GM21825 (cell line): ENCODE results near the gene MYO15B.
"Not testable (repeated sequence)": the region's sequence is repeated elsewhere in the genome, so short reads cannot be mapped to it uniquely, and the experiment has no call there.

Experiments used
- ATAC-seq: cut with Tn5 transposase; IDR thresholded peaks from one replicate; pipeline ENCODE4 v1.9.1; 2021; ENCODE audit warnings: mild to moderate bottlenecking, moderate library complexity; ENCODE audit not compliant: unreplicated experiment

Gene MYO15B

DNA sequence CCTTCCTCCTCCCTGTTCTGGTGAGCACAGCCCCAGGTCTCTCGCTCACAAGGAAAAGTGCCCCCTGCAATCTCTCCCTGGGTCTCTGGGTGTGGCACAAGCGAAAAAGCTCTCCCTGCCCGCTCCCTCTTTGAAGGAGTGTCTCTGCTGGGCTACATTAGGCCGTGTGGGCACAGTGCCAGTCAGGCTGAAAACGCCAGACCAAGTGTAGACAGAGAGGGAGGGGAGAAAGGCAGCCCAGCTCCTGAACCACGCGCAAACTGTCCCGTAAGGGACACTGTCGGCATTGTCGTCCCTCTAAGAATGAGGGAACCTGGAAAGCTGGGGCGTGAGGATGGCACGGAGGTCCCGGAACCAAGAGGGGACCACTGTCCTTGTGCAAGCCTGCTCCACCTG is 49.5 kb downstream of the MYO15B start:
- ATAC-seq, result no peak

DNA sequence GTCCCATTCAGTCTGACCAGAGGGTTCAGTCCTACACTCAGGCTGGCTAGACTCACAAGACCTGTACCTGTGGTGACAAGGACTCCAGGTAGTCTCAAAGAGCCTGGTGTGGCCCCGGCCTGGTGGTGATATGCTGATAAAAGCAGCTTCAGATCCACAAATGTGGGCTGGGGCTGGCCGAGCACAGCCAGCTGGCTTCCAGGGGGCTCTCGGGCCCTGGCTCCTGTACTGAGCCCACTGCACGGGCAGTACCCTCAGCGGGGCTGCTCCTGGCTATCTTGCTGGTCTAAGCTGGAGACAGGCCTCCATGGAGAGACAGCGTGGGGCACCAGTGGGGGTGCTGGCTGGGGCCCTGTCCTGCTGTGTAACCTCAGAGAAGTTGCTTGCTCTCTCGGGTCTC is 50.0 kb downstream of the MYO15B start:
- ATAC-seq, result no peak

DNA sequence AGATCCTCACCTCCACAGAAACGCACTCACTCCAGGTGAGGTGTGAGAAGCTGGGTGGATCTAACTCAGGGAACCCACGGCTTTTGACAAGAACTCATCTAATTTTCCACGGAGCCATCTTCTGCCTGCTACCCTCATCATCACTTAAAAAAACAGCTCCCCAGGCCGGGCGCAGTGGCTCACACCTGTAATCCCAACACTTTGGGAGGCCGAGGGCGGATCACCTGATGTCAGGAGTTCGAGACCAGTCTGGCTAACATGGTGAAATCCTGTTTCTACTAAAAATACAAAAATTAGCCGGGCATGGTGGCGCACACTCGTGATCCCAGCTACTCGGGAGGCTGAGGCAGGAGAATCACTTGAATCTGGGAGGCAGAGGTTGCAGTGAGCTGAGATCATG is 50.4 kb downstream of the MYO15B start:
- ATAC-seq, result not testable (repeated sequence)

DNA sequence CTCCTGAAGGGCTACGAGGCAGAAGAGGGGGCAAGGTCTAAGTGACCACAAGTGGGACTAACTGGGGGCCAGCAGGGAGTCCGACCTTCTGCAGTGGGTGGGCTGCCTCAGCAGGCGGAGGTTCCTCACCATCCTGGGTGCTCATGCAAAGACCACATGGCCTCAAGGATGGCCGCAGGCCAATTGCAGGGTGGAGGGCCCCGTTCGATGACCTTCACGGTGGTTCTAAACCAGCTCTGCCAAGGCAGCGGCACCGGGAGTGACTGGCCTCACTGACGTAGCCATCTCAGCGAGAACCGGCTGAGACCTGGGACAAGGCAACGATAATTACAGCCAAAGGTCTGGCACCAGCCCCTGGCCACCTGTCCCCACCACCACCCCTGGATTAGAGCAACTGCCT is 51.3 kb downstream of the MYO15B start:
- ATAC-seq, result no peak

DNA sequence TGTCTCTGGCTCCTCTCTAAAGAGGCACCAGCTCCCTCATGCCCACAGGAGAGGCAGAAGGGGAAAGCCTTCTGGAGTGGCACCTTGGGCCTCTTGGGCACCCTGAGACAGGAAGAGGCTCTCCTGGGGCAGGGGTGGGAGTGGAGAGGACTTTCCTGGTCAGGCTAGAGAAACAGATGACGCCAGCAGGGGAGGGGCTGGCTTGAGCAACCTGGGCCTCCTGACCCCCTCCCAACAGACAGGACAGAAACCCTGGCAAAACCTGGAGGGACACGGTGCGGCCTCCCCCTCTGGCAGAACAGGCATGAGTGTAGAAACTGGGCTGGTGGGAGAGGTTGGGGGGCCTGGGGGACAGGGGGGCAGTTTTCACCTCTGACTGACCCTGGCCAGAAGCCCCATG is 51.7 kb downstream of the MYO15B start:
- no peak for ATAC-seq

DNA sequence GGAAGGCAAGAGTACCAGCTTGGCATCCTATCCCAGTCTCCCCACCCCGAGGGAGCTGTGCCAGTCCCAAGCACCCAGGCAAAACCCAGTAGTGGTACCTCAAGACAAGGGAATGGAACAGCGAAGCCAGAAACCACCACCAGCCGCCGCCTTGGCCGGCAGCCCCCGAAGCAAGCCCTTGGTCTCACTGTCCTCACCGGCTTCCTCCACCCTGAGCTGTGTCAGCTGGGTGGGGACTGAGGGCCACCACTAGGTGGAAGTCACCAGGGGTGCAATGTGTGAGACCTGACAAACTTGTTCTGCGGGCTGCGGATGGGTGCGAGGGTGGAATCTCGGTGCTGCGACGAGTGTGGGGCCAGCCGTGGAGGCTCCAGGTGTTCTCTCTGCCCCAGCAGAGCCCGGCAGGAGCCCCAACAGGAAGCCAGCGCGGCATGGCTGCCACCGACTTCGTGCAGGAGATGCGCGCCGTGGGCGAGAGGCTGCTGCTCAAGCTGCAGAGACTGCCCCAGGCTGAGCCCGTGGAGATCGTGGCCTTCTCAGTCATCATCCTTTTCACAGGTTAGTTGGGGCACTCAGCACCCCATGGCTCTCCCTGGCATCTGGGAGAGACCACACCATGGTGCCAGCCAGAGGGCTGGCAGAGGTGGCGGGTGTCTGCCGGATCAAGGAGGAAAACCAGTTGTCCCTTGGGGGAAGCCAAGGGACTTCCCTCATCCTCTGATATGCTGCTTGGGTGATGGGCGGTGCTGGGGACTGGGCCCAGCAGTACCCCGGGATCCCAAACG is 52.4 kb downstream of the MYO15B start:
- ATAC-seq, result no peak

DNA sequence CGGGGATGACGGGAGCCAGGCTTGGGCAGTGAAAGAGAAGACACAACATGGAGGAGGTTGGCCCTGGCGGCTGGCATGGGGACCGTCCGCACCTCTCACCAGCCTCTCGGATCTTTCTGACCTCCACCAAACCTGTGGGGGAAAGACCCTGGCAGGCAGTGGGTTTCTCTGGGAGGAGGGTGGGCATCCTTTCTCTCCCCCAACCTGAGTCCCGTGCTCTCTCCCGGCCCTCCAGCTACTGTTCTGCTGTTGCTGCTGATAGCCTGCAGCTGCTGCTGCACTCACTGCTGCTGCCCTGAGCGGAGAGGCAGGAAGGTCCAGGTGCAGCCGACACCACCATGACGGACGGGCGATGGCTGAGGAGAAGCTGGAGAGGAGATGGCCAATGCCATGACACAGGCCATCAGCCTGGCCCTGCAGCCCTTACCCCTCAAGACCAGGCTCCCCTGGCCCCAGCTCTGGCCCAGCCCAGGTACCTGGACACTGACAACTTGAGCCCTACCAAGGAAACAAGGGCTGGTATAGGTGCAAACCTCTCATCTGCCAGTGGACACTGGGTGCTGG is 53.0 kb downstream of the MYO15B start:
- ATAC-seq, result no peak

DNA sequence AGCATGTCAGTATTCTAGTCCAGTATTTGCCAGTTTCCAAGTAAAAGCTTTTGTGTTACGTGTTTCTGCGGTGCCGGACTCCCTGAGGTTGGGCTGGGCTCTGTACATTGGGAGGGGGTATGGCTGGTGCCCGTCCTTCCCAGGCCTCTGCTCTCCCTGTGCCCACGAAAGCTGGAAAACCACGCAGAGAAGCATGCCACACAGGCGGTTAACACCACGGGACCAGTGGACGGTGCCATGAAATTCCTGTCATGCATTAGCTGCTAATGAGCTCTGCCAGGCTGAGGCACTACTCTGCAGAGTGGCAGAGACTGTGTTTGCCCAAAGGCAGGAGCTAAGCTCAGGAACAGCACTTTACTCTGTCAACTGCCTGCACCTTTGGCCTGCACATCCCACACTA is 53.7 kb downstream of the MYO15B start:
- ATAC-seq, result no peak

DNA sequence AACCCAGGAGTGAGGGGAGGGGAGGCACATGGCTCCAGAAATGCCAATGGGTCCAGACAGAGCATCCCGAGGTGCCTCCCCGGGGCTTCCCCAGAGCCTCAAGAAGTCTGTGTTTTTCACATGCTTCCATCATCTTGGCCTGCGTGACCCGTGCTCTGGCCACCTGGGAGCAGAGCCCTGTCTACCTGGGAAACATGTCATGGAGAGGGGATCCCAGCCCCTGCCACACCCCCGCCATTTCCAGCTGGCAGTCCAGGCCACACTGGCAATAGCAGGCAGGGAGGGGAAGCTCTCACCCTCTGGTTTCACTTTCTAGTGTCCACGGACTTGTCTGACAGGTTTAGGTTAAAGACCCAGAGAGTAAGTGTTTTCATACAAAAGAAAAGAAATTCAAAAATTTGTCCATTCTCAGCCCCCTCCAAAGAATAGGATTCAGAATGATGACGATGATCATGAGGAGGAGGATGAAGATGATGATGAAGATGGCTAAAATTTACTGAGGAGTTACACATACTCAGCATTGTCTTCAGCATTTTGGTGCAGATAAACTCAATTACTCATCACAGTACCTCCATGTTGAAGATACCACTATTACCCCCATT is 54.7 kb downstream of the MYO15B start:
- no peak for ATAC-seq

DNA sequence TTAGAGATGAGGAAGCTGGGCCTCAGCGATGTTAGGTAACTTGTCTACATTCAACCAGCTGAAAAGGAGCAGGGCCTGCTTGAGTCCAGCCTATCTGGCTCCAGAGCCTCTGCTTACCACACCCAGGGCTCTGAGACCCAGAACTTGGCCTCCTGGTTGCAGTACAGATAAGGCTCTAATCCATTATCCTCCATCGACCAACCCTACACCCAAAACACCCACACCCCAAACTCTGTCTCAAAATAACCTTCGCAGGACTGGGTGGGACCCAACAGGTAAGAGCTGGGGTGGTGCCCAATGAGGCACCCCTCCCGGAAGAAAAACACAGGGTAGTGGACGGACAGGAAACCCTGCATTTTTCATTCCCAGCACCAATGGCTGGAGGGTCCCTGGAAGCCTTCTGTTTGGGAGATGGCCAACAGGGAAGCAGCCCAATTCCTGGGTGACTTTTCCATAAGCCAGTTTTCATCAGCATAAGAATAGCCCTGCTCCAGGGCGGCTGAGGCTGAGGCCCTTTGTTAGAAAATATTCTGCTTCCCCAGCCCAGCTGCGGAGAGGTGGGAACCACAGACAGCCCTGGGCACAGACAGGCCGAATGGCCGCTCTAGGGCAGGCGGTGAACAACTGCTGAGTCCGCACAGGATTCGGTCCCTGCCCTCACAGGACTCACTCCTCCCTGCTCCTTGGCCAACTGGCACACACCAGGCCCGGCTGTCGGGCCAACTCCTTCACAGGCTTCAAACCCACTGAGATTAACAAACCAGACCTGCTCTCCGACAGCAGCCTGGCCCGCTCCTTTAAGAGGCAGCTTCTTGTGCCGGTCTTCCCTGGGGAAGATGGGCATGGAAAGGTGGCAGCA is 55.4 kb downstream of the MYO15B start:
- ATAC-seq, result no peak

DNA sequence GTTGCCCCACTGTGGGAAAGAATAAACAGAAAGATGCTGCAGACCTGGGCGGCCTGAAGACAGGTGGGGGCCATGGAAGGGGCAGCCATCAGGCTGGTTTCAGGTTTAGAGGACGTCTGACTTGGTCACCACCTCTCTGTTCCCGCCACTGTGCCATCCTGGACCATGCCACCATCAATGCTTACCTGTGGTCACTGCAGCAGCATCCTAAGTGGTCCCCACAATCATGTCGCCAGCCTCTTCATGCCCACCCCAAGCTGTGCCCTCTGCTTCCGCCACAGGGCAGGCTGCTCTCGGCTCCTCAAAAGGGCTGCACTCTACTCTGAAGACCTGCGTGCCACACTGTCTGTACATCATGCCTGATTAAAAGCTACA is 56.0 kb downstream of the MYO15B start:
- ATAC-seq, result no peak

DNA sequence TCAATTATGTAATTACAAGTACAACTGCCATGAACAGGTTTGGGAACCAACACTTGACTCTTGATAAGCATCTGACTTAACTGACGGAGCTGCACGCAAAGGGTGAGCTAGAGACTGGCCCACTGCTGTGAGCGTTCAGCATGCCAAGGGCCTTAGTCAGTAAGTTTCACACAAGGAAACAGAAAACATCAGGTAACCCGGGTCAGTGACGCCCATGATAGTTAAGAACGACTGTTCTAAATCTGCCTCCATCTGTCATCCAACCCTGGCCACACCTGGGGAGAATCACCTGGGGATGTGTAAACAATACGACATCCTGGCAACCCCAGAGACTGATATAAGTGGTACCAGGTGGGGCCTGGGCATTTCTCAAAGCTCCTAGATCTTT is 57.9 kb downstream of the MYO15B start:
- ATAC-seq, result no peak

DNA sequence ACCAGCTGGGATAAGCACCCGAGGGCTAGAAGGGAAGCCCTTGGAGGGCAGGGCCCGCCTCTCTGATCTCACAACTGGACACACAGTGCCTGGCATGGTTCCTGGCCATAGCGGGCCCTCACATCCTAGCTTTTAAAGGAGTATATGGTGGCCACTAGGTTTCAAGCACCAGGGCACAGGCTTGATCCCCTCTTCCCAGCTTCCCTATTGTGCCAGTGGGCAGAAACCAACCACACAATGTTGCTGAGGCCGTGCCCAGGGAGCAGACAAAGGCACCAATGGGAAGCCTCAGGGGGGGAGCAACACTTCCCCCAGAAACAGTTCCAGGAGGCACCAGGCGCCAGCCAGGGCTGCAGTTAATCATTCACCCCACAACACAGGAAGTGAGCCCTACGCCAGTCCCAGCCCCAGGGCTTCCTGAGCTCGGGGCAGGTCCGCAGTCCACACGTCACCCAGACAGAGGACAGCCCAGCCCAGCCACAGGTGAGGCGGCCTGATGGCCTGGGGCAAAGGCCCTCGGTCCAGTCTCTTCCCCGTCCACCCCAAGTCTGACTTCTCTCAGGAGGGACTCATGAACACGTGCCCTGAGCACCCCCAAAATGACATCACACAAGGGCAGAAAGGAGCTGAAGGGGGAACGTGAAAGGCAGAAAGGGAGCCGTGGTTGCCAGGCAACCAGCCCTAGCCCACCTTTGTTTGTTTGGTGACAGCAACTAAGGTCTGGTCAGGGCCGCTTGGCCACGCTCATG is 58.5 kb downstream of the MYO15B start:
- no peak for ATAC-seq

DNA sequence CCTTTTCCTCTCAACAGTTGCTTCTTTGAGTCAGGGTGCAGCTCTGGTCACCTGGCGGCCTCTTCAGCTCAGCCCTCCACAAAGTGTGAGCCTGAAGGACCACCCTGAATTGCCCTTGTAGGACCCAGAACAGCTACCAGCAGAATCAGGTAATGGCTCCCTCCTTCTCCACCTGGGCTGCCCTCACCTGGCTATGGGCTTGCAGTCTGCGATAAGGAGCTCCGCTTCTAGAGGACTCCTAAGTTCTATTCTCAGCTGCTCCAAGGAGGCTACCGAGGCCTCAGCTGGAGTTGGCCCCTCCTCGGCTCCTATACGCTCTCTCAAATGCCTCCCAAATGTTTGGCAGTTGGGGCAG is 59.0 kb downstream of the MYO15B start:
- no peak for ATAC-seq

DNA sequence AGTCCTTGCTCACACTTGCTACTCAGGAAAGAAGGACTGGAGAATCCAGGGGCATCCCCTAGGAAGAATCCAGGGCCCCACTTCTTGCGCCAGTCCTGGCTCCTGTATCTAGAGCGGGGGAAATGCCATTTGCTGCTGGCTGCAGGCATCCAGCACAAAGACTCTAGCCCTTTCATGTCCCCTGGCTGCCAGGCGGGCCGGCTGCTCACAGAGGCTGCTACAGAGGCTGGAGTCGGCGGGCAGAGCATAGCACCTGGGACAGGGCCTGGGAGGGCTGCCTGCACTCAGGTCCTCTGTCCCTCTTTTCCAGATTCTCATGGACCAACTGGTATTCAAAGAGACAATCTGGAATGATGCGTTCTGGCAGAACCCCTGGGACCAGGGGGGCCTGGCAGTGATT is 59.5 kb downstream of the MYO15B start:
- ATAC-seq, result no peak

DNA sequence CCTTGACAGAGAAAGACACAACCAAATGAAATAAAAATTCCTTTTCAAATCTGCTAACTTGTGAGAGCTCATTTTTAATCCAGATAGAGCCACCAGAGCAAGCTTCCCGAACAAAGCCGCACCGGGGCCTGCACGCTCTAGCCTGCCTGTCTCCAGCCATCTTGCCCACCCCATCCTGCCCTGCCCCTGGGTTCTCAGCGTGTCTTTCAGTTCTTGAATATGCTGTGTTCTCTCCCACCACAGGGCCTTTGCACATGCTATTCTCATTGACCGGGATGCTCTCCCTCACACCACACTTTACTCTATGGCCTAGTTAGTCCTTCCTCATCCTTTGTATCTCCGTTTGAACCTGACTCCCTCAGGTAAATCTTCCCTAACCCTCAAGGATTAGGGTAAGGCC is 60.3 kb downstream of the MYO15B start:
- no peak for ATAC-seq

DNA sequence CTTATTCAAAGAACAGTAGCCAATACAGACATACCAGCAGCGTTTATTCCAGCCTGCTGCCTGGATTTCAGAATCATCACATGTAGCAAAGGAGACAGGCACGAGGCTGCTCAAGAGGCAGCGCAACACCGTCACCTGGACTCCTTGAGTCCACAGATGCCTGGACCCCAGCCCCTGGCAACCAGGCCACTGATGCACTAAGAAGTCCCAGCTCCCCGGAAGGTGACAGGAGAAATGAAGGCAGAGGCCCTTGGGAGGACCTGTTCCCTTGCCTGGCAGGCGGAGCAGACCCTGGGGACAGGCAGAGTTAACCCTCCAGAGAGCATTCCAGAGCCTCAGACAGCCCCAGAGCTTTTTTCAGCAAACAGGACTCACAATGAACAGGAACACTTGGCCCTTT is 62.1 kb downstream of the MYO15B start:
- no peak for ATAC-seq

DNA sequence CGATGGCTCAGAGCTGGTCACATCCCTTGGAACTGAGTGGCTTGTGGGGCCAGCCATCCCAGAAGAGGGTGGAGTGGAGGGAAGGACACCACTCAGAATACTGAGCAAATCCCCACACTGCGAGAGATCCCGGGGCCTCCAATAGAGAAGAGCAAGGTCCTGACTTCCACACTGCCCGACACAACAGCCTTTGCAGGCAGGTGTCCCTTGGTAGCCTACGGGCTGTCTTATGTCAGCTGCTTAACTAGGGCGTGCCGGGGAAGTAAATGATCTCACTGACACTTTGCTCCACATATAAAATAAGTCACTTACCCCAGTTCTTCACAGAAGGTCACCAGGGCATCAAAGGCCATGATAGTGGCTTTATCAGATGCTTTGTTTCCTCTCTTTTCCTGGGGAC is 63.3 kb downstream of the MYO15B start:
- ATAC-seq, result no peak

DNA sequence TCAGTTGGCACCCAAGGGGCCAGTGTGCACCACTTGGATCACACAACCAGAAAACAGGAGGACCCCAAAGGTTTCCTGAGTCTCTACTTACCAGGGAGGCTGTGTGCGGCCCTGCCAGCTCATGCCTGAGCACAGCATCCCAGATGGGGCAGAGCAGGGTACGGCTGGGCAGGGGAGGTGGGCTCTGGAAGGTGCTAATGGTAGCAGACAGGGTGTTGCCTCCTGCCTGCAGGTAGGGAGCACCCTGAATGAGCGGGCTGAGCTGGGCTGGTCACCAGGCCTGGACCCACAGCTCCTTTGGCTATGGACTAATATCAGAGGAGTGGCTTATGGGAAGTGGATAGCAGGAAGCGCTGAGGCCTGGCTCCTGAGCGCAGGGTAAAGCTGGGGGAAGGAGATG is 64.7 kb downstream of the MYO15B start:
- ATAC-seq, result no peak

DNA sequence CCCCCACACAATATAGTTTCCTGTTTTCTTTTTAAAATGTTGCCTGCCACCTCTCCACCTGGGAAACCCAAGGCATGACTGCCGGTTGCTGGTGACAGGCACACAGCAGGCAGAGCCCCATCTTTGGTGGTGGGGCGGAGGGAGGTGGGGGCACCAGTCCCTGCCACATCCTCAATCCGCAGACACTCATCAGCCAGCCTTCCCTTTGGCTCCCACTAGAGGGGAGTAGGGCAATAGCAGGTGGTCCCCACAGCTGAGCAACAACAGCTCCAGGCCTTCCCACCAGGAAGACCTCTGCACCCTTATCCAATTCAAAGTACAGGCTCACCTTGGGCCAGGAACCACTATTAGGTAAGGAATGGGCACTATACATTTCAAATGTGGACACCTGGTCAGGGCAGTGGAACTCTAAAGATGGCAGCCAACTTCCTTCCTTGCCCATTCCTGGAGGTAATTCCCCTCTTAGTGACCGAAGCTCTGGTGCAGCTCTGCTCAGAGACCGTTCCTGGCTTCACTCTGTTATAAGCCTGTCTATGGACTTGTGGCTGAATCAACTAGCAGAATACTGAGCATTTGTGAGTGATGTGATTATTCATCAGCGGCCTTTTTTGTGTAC is 65.4 kb downstream of the MYO15B start:
- no peak for ATAC-seq

DNA sequence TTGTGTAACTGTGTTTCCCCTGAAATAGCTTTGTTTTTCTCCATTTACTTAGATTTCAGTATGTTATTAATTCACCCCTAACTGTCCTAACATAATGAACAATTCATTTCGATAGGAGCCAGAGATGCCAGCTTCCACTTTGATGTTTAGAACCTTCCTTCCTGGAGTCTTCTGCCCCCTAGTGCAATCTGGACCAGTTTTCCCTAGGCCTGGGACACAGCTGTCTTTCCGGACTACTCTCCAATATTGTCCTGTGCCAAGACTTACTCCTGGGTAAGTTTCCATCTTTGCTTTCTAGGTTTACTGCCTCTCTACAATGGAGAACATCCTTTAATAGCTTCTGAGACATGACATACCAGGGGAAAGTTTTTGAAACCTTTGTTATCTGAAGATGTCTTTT is 66.6 kb downstream of the MYO15B start:
- no peak for ATAC-seq
